Measurements from ENCODE around the gene CACNA1C. TPM values are rescaled to one million over a fixed set of nuclear protein-coding genes. Genes with fewer than 3 reads are reported as not detected.

CACNA1C gene
- total and polyA plus RNA-seq, 10 of the 15 experiments (the other 5 are each of a cell fraction or from before 2014, with no cell fraction given): under 0.01 to 0.15 (median 0.09) TPM; not detected in 5

GRCh38 chr12:2672863-2673262, 620.1 kb downstream of the CACNA1C start (continued):
- TF ChIP-seq GATAD2B (conservative IDR thresholded peaks at IDR 0.05; ENCODE audit: low read depth) (no peak), BCL11A (IDR thresholded peaks at IDR 0.05; ENCODE audit: low read depth, low read length) (no peak)

GRCh38 chr12:2673966-2674810, 621.4 kb downstream of the CACNA1C start:
- no peaks in the 10 kb centered on the region for H4K20me1 ChIP-seq (ENCODE audit: control insufficient read depth, insufficient read depth)
- TF ChIP-seq RAD51 (IDR thresholded peaks at IDR 0.05) (no peak), CTCF (IDR thresholded peaks at IDR 0.05 in 2 of 3, conservative IDR thresholded peaks at IDR 0.05 in 1 of 3; ENCODE audit: control insufficient read depth in 2 of 3, extremely low read depth in 1 of 3, insufficient read depth in 1 of 3, low read depth in 3 of 3, low read length in 3 of 3) (peak in 1 of 3 experiments; percentile 16; a peak in 1 of 6 replicates)
- H2AFZ ChIP-seq (ENCODE audit: control insufficient read depth, low read depth, low read length): no peak overlapping the region
- peaks cover 0 to 3% of the 10 kb centered on the region in 2 experiments; a peak in 2 of 4 replicates for H3K27me3 ChIP-seq (replicated peaks in 1 of 2; ENCODE audit: control insufficient read depth in 2 of 2, insufficient read depth in 2 of 2, low read length in 1 of 2)
- H3K4me2 ChIP-seq (ENCODE audit: control insufficient read depth, insufficient read depth): no peak overlapping the region
- H3K9me3 ChIP-seq (replicated peaks; ENCODE audit: control insufficient read depth, insufficient read depth, low read length): no peaks in the 10 kb centered on the region
- no TSS peak for BruUV-seq (replicated peaks)
- no peaks in the 10 kb centered on the region for H3K36me3 ChIP-seq (ENCODE audit: control insufficient read depth in 2 of 2, insufficient read depth in 2 of 2, low read length in 1 of 2)
- FAIRE-seq: no peak
- ATAC-seq: no peak
- in situ Hi-C loops (cut with MboI) (no loop called here), intact Hi-C loops (cut with micrococcal nuclease; ENCODE audit: unreplicated experiment) (no loop called here)
- DNase-seq (ENCODE audit: low read depth, low spot score): no peak
- H3K27ac ChIP-seq (ENCODE audit: control insufficient read depth, insufficient read depth): no peak overlapping the region
- H3K79me2 ChIP-seq (ENCODE audit: control insufficient read depth, insufficient read depth, low read length): no peaks in the 10 kb centered on the region
- SMC1A ChIA-PET (ENCODE audit: uncharacterized antibody, unreplicated experiment): no interaction called here
- RAD21 ChIA-PET (ENCODE audit: unreplicated experiment): no interaction called here
- CTCF ChIA-PET: no interaction called here
- POLR2A ChIA-PET: no interaction called here
- H3K9ac ChIP-seq (ENCODE audit: control insufficient read depth, insufficient read depth, low read length): no peak overlapping the region
- H3K4me3 ChIP-seq: no peak overlapping the region
- no peaks in the 10 kb centered on the region for H3K4me1 ChIP-seq (ENCODE audit: control insufficient read depth, insufficient read depth, low read length)
- 48% methylated on average over 18 of the region's 18 CpGs for WGBS (ENCODE audit: insufficient coverage, insufficient replicate concordance, low lambda C conversion rate, missing lambda C conversion rate)

Measured in GM12878 (cell line).